ENCODE measurements around the gene SPATA13.
"Not testable (repeated sequence)": the region's sequence is repeated elsewhere in the genome, so short reads cannot be mapped to it uniquely, and the experiment has no call there.

SPATA13 gene

DNA sequence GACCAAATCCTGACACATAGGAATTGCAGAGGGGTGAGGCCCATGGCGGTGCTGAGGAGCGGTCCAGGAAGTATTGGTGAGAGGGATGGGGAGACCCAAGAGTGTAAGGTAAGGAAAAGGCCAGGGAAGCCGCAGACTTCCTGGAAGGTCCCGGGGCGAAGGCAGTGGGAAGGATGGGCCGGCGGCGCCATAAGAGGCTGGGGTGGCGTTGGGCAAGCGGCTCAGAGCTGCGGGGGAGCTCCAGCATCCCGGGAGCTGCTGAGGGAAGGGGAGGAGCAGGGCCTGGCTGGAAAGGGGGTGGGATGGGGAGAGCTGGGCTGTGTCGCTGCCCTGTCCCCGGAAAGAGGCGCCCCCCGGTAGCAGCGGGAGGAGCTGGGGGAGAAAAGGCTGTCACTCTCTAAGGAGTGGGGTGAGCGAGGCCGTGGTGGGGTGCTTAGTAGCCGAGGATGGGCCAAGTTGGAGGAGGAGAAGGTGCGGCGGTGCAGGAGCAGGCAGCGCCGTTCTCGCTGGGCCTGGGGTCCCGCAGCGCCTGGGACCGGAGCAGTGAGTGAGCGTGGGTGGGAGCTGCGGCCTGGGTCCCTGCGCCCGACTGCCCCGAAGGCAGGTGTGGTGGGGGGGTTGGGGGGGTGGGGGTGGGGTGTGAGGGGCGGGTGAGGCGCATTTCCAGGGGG lies 179.6 kb downstream of the SPATA13 start:
- H3K27ac ChIP-seq (ENCODE audit: insufficient read depth, low read length, poor library complexity, severe bottlenecking) = no peak overlapping the region
- no peaks in the 10 kb centered on the region for H3K9me3 ChIP-seq (ENCODE audit: control insufficient read depth, low read length)
- H3K27me3 ChIP-seq (replicated peaks; ENCODE audit: control insufficient read depth, insufficient read depth, low read length, poor library complexity, severe bottlenecking) = peaks cover 6% of the 10 kb centered on the region
- DNase-seq = no peak
- no peaks in the 10 kb centered on the region for H3K36me3 ChIP-seq (ENCODE audit: control insufficient read depth, insufficient read depth, low read length)
- no peak overlapping the region for H3K4me3 ChIP-seq (ENCODE audit: insufficient read depth, low read depth, low read length, poor library complexity, severe bottlenecking)
- no peaks in the 10 kb centered on the region for H3K4me1 ChIP-seq (ENCODE audit: control insufficient read depth, insufficient read depth, low read length, poor library complexity, severe bottlenecking)

DNA sequence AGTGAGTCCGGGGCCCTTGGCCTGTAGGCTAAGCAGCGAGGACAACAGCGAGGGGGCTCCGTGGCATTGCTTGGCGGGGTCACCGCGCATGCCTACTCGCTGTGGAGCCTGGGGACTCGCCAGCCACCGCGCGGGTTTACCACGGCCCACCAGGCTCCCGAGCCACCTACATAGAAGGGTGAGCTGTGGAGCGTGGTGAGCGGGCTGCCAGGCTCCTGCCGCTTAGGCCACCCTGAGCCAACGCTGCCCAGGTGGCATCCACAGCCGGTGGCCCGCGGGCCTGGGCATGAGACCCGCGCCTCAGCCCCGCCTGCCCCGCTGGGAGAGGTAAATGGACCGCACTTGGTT lies 180.1 kb downstream of the SPATA13 start:
- Histone ChIP-seq H3K27me3 (replicated peaks; ENCODE audit: control insufficient read depth, insufficient read depth, low read length, poor library complexity, severe bottlenecking) (peaks cover 6% of the 10 kb centered on the region), H3K36me3 (ENCODE audit: control insufficient read depth, insufficient read depth, low read length) (no peaks in the 10 kb centered on the region), H3K4me3 (ENCODE audit: insufficient read depth, low read depth, low read length, poor library complexity, severe bottlenecking) (no peak overlapping the region), H3K9me3 (ENCODE audit: control insufficient read depth, low read length) (no peaks in the 10 kb centered on the region), H3K27ac (ENCODE audit: insufficient read depth, low read length, poor library complexity, severe bottlenecking) (no peak overlapping the region), H3K4me1 (ENCODE audit: control insufficient read depth, insufficient read depth, low read length, poor library complexity, severe bottlenecking) (no peaks in the 10 kb centered on the region)
- DNase-seq = no peak

DNA sequence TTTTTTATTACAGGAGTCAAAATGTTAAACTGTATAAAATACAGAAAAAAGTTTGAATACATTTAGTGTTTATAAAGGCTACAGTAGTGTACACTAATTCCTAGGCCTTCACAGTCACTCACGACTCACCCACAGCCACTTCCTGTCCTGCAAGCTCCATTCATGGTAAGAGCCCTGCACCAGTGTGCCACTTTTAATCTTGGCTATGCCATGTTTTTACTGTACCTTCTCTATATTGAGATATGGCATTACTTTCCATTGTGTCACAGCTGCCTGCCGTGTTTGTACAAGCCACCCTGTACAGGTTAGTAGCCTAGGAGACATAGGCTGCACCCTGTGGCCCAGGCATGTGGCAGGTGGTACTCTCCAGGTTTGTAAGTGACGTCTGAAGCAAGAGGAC lies 180.9 kb downstream of the SPATA13 start:
- H3K27ac ChIP-seq (ENCODE audit: insufficient read depth, low read length, poor library complexity, severe bottlenecking) = no peak overlapping the region
- DNase-seq = no peak
- peaks cover 6% of the 10 kb centered on the region for H3K27me3 ChIP-seq (replicated peaks; ENCODE audit: control insufficient read depth, insufficient read depth, low read length, poor library complexity, severe bottlenecking)
- no peaks in the 10 kb centered on the region for H3K4me1 ChIP-seq (ENCODE audit: control insufficient read depth, insufficient read depth, low read length, poor library complexity, severe bottlenecking)
- H3K9me3 ChIP-seq (ENCODE audit: control insufficient read depth, low read length) = no peaks in the 10 kb centered on the region
- H3K4me3 ChIP-seq (ENCODE audit: insufficient read depth, low read depth, low read length, poor library complexity, severe bottlenecking) = no peak overlapping the region
- H3K36me3 ChIP-seq (ENCODE audit: control insufficient read depth, insufficient read depth, low read length) = no peaks in the 10 kb centered on the region

DNA sequence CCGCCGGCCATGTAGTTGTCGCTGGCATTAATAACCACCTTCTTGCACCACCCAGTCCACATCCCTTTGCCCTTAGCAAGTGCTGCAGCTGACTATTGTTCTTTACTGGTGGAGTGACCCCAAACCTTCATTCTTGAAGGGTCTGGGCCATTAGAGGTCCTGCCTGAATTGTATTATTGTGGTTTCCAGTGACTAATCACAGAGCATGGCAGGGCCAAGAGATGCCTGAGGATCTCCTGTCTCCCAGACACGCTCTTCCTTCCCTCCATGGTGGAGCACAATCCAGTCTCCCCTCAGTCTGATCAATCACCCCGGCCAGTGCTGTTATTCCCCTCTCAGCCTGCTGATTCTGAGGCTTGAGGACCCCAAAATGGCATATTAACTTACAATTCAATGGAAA lies 187.9 kb downstream of the SPATA13 start:
- Histone ChIP-seq H3K27ac (ENCODE audit: insufficient read depth, low read length, poor library complexity, severe bottlenecking) (no peak overlapping the region), H3K4me3 (ENCODE audit: insufficient read depth, low read depth, low read length, poor library complexity, severe bottlenecking) (no peak overlapping the region)
- DNase-seq = no peak

DNA sequence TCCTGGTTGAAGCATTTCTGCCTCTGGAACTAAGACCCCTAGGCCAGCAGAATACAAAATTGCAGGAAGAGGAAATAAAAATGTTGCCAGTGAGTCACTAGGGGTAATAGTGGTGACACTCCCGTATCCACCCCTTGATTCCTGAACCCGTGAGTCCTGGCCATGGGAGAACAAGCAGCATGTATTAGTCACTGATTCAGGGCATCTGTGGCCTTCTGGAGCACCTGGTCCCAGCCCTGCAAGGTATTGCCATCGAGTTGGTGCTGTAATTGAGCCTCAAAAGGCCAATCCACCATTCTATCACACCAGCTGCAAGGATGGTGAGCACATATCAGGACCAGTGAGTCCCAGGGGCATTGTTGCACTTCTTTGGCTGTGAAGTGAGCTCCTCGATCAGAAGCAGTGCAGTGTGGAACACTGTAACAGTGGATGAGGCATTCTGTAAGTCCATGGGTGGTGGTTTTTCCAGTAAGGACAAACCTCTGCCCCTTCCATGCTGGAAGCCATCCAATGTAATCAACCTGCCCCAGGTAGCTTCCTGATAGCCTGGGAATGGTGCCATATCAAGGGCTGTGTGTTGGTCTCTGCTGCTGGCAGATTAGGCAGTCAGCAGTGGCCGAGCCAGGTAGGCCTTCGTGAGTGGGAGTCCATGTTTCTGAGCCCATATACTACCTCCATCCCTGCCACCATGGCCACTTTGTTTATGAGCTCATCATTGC lies 188.4 kb downstream of the SPATA13 start:
- no peaks in the 10 kb centered on the region for H3K4me1 ChIP-seq (ENCODE audit: control insufficient read depth, insufficient read depth, low read length, poor library complexity, severe bottlenecking)
- H3K27me3 ChIP-seq (replicated peaks; ENCODE audit: control insufficient read depth, insufficient read depth, low read length, poor library complexity, severe bottlenecking) = no peaks in the 10 kb centered on the region
- H3K36me3 ChIP-seq (ENCODE audit: control insufficient read depth, insufficient read depth, low read length) = no peaks in the 10 kb centered on the region
- no peak overlapping the region for H3K4me3 ChIP-seq (ENCODE audit: insufficient read depth, low read depth, low read length, poor library complexity, severe bottlenecking)
- H3K27ac ChIP-seq (ENCODE audit: insufficient read depth, low read length, poor library complexity, severe bottlenecking) = no peak overlapping the region
- DNase-seq = no peak
- no peaks in the 10 kb centered on the region for H3K9me3 ChIP-seq (ENCODE audit: control insufficient read depth, low read length)

More for the DNA sequence above, 187.9 kb downstream of the SPATA13 start:
- Histone ChIP-seq H3K9me3 (ENCODE audit: control insufficient read depth, low read length) (no peaks in the 10 kb centered on the region), H3K4me1 (ENCODE audit: control insufficient read depth, insufficient read depth, low read length, poor library complexity, severe bottlenecking) (no peaks in the 10 kb centered on the region), H3K36me3 (ENCODE audit: control insufficient read depth, insufficient read depth, low read length) (no peaks in the 10 kb centered on the region), H3K27me3 (replicated peaks; ENCODE audit: control insufficient read depth, insufficient read depth, low read length, poor library complexity, severe bottlenecking) (no peaks in the 10 kb centered on the region)

DNA sequence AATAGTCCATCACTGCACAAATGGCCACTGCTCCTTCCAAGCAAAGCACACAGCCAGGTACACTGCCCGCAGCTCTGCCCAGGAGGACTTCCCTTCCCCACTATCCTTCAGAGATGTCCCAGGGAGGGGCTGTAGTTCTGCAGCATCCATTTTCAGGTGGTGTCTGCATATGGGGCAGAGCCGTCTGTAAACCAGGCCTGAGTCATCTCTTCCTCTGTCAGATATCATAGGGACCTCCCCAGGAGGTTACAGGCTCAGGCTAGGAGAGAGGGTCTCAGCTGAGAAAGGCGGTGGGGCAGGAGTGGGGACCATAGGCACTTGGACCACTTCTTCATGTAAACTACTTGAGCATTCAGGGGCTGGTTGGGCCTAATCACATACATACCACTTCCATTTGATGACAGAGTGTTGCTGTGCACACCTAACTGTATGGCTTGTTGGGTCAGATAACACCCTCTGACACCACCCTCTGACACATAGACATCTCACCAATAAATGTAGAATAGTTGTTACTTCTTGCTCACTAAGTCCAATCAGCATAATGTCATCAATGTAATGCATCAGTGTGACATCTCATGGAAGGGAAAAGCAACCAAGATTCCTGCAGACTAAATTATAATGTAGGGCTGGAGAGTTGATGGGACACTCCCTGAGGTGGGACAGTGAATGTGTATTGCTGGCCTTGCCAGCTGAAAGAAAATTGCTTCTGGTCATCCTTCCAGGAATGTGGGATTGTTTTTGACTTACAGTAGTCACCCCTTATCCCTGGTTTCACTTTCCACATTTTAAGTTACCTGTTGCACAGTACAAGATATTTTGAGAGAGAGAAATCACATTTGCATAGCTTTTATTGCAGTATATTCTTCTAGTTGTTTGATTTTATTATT lies 189.5 kb downstream of the SPATA13 start:
- H3K36me3 ChIP-seq (ENCODE audit: control insufficient read depth, insufficient read depth, low read length); H3K4me1 ChIP-seq (ENCODE audit: control insufficient read depth, insufficient read depth, low read length, poor library complexity, severe bottlenecking); H3K27ac ChIP-seq (ENCODE audit: insufficient read depth, low read length, poor library complexity, severe bottlenecking); H3K9me3 ChIP-seq (ENCODE audit: control insufficient read depth, low read length); DNase-seq; H3K4me3 ChIP-seq (ENCODE audit: insufficient read depth, low read depth, low read length, poor library complexity, severe bottlenecking); H3K27me3 ChIP-seq (replicated peaks; ENCODE audit: control insufficient read depth, insufficient read depth, low read length, poor library complexity, severe bottlenecking): not testable (repeated sequence)

DNA sequence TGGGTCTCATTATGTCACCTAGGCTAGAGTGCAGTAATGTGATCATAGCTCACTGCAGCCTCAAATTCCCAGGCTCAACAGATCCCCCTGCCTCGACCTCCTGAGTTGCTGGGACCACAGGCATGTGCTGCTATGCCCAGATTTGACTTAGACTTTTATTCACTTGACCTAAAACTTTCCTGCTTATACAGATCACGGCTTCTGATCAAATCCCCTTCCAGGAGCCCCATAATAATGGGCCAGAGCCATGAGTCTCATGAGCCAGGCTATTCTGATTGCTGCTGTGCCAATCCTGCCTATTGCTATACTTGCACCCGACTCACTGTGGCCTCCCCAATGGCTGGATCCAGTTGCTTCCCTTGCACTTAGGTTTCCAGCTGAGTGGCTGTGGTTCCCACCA lies 190.9 kb downstream of the SPATA13 start:
- no peaks in the 10 kb centered on the region for H3K9me3 ChIP-seq (ENCODE audit: control insufficient read depth, low read length)
- no peak overlapping the region for H3K27ac ChIP-seq (ENCODE audit: insufficient read depth, low read length, poor library complexity, severe bottlenecking)
- H3K4me3 ChIP-seq (ENCODE audit: insufficient read depth, low read depth, low read length, poor library complexity, severe bottlenecking) = no peak overlapping the region
- no peaks in the 10 kb centered on the region for H3K27me3 ChIP-seq (replicated peaks; ENCODE audit: control insufficient read depth, insufficient read depth, low read length, poor library complexity, severe bottlenecking)
- H3K4me1 ChIP-seq (ENCODE audit: control insufficient read depth, insufficient read depth, low read length, poor library complexity, severe bottlenecking) = no peaks in the 10 kb centered on the region
- DNase-seq = no peak
- H3K36me3 ChIP-seq (ENCODE audit: control insufficient read depth, insufficient read depth, low read length) = no peaks in the 10 kb centered on the region

DNA sequence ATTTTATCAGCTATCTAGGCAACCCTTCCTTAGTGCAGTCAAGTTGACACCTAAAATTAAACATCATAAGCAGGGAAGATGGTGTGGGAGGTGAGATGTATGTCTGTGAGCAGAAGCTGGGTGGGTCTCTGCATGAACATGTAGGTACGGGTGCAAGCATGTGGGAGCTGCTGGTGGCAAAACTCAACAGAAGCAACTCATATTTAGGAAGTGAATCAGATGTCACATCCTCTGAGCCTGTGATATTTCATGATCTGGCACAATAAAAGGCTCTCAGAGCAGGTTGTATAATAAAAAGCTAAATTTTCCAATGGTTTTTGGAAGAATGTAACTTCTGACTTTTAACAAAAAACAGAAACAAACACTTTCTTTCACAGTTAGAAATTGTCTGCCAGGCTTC lies 193.2 kb downstream of the SPATA13 start:
- Histone ChIP-seq H3K27me3 (replicated peaks; ENCODE audit: control insufficient read depth, insufficient read depth, low read length, poor library complexity, severe bottlenecking) (no peaks in the 10 kb centered on the region), H3K4me3 (ENCODE audit: insufficient read depth, low read depth, low read length, poor library complexity, severe bottlenecking) (no peak overlapping the region), H3K9me3 (ENCODE audit: control insufficient read depth, low read length) (no peaks in the 10 kb centered on the region), H3K4me1 (ENCODE audit: control insufficient read depth, insufficient read depth, low read length, poor library complexity, severe bottlenecking) (no peaks in the 10 kb centered on the region), H3K27ac (ENCODE audit: insufficient read depth, low read length, poor library complexity, severe bottlenecking) (no peak overlapping the region), H3K36me3 (ENCODE audit: control insufficient read depth, insufficient read depth, low read length) (no peaks in the 10 kb centered on the region)
- no peak for DNase-seq

DNA sequence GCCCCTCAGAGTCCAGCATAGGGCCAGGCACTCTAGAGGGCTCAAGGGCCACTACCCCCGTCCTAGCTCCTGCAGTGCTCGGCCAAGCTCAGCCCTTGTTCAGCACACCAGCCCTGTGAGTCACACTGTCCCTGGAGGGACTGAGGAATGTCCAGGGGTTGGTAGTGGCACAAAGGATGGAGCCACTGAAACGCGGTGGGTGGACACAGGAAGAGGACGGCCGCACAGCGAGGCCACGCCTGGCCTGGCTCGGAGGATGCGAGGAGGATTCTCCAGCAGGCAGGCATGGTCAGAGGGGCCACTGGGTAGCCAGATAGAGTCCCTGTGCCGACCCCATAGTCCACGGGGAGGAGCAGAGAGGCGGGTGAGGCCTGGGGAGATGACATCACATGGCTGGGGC lies 194.6 kb downstream of the SPATA13 start:
- no peaks in the 10 kb centered on the region for H3K4me1 ChIP-seq (ENCODE audit: control insufficient read depth, insufficient read depth, low read length, poor library complexity, severe bottlenecking)
- H3K27me3 ChIP-seq (replicated peaks; ENCODE audit: control insufficient read depth, insufficient read depth, low read length, poor library complexity, severe bottlenecking) = no peaks in the 10 kb centered on the region
- no peaks in the 10 kb centered on the region for H3K36me3 ChIP-seq (ENCODE audit: control insufficient read depth, insufficient read depth, low read length)
- H3K4me3 ChIP-seq (ENCODE audit: insufficient read depth, low read depth, low read length, poor library complexity, severe bottlenecking) = no peak overlapping the region
- DNase-seq = no peak
- no peak overlapping the region for H3K27ac ChIP-seq (ENCODE audit: insufficient read depth, low read length, poor library complexity, severe bottlenecking)
- no peaks in the 10 kb centered on the region for H3K9me3 ChIP-seq (ENCODE audit: control insufficient read depth, low read length)

DNA sequence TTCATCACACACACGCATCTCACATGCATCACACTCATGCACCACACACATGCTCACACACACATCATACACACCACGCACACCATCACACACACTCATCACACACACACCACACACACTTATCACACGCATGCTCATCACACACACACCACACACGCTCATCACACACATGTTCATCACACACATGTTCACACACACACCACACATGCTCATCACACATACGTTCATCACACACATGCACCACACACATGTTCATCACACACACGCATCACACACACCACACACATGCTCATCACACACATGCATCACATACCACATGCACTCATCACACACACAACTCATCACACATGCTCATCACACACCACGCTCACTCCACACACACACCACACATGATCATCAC lies 195.8 kb downstream of the SPATA13 start:
- no peaks in the 10 kb centered on the region for H3K27me3 ChIP-seq (replicated peaks; ENCODE audit: control insufficient read depth, insufficient read depth, low read length, poor library complexity, severe bottlenecking)
- no peaks in the 10 kb centered on the region for H3K4me1 ChIP-seq (ENCODE audit: control insufficient read depth, insufficient read depth, low read length, poor library complexity, severe bottlenecking)
- H3K4me3 ChIP-seq (ENCODE audit: insufficient read depth, low read depth, low read length, poor library complexity, severe bottlenecking) = no peak overlapping the region
- no peak overlapping the region for H3K27ac ChIP-seq (ENCODE audit: insufficient read depth, low read length, poor library complexity, severe bottlenecking)
- H3K9me3 ChIP-seq (ENCODE audit: control insufficient read depth, low read length) = no peaks in the 10 kb centered on the region
- H3K36me3 ChIP-seq (ENCODE audit: control insufficient read depth, insufficient read depth, low read length) = no peaks in the 10 kb centered on the region
- DNase-seq = no peak
